ENCODE measurements around the gene SRPK3. TPM values are rescaled to one million over a fixed set of nuclear protein-coding genes. Genes with fewer than 3 reads are reported as not detected.

SRPK3 gene
- total and polyA plus RNA-seq, 5 donors from 2014 or later: not detected

- Mint-ChIP-seq H3K9me3 (peaks cover 0 to 2% (median 0%) of the 10 kb centered on the region in 7 donors), H3K27ac (no peak overlapping the region)
Measured at GRCh38 chrX:153797415-153798015, 16.7 kb downstream of the SRPK3 start.

GRCh38 chrX:153799326-153799725 lies 18.5 kb downstream of the SRPK3 start:
- no peaks in the 10 kb centered on the region for H3K27me3 Mint-ChIP-seq
- peaks cover 0 to 22% (median 3%) of the 10 kb centered on the region in 4 donors for H3K4me1 Mint-ChIP-seq
- no peak overlapping the region for H3K4me3 Mint-ChIP-seq
- Histone ChIP-seq H3K9me3 (ENCODE audit: control insufficient read depth in 2 of 2, low read length in 2 of 2) (no peaks in the 10 kb centered on the region), H3K4me3 (ENCODE audit: low read depth, low read length) (no peak overlapping the region), H3K27me3 (ENCODE audit: control insufficient read depth, insufficient read depth, low read length) (no peaks in the 10 kb centered on the region), H3K36me3 (ENCODE audit: control insufficient read depth, insufficient read depth, low read length) (peaks cover 12% of the 10 kb centered on the region), H3K4me1 (ENCODE audit: control insufficient read depth, insufficient read depth, low read length, poor library complexity, severe bottlenecking) (peaks cover 15% of the 10 kb centered on the region), H3K27ac (ENCODE audit: insufficient read depth, low read length, poor library complexity, severe bottlenecking) (no peak overlapping the region)
- H3K9me3 Mint-ChIP-seq: peaks cover 0 to 2% (median 0%) of the 10 kb centered on the region in 7 donors
- no peak overlapping the region for H3K27ac Mint-ChIP-seq
- DNase-seq (no peak), ATAC-seq (ENCODE audit: low read depth in 2 of 2) (no peak)
- no peaks in the 10 kb centered on the region for H3K36me3 Mint-ChIP-seq

More at GRCh38 chrX:153797415-153798015, 16.7 kb downstream of the SRPK3 start:
- no peak for ATAC-seq (ENCODE audit: low read depth in 2 of 2)
- Histone ChIP-seq H3K4me1 (ENCODE audit: control insufficient read depth, insufficient read depth, low read length, poor library complexity, severe bottlenecking) (peaks cover 27% of the 10 kb centered on the region), H3K36me3 (ENCODE audit: control insufficient read depth, insufficient read depth, low read length) (peaks cover 12% of the 10 kb centered on the region), H3K9me3 (ENCODE audit: control insufficient read depth in 2 of 2, low read length in 2 of 2) (no peaks in the 10 kb centered on the region), H3K27me3 (ENCODE audit: control insufficient read depth, insufficient read depth, low read length) (no peaks in the 10 kb centered on the region), H3K4me3 (ENCODE audit: low read depth, low read length) (no peak overlapping the region), H3K27ac (ENCODE audit: insufficient read depth, low read length, poor library complexity, severe bottlenecking) (no peak overlapping the region)
- H3K4me1 Mint-ChIP-seq: peaks cover 0 to 31% (median 6%) of the 10 kb centered on the region in 4 donors
- no peak overlapping the region for H3K4me3 Mint-ChIP-seq
- DNase-seq: no peak
- H3K36me3 Mint-ChIP-seq: peaks cover 3% of the 10 kb centered on the region
- no peaks in the 10 kb centered on the region for H3K27me3 Mint-ChIP-seq

DNA sequence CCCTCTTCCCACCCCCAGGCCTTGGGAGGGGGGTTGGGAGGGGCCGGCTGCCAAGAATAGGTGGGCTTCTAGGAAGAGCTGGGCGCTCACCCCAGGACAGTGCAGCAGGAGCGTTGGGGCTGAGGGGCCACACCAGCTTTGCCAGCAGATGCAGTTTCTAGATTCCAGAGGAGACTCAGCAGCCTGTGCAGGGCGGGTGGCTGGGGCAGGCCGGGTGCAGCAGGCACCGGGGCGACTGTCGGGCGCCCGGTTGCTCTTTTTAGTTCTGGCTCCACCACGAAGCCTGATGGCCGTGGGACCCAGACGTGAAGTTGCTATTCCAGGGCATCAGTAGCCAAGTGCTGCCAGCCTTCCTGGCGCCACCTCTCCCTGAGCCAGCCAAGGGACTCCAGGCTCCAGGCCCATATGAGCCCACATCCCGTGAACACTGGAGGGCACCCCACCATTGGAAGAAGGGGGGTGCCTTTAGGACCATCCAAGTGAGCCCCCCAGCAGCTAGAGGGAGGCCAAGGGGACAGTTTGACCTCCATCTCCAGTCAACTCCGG lies 19.4 kb downstream of the SRPK3 start:
- H3K27ac Mint-ChIP-seq: no peak overlapping the region
- H3K9me3 ChIP-seq (ENCODE audit: control insufficient read depth in 2 of 2, low read length in 2 of 2): no peaks in the 10 kb centered on the region
- H3K9me3 Mint-ChIP-seq: peaks cover 0 to 2% (median 0%) of the 10 kb centered on the region in 7 donors
- ATAC-seq (ENCODE audit: low read depth in 2 of 2) (no peak), DNase-seq (no peak)
- no peak overlapping the region for H3K4me3 Mint-ChIP-seq
- no peaks in the 10 kb centered on the region for H3K27me3 ChIP-seq (ENCODE audit: control insufficient read depth, insufficient read depth, low read length)
- H3K36me3 Mint-ChIP-seq: no peaks in the 10 kb centered on the region
- peaks cover 0 to 17% (median 3%) of the 10 kb centered on the region in 4 donors for H3K4me1 Mint-ChIP-seq
- no peaks in the 10 kb centered on the region for H3K27me3 Mint-ChIP-seq
- no peak overlapping the region for H3K27ac ChIP-seq (ENCODE audit: insufficient read depth, low read length, poor library complexity, severe bottlenecking)
- peaks cover 12% of the 10 kb centered on the region for H3K36me3 ChIP-seq (ENCODE audit: control insufficient read depth, insufficient read depth, low read length)
- H3K4me1 ChIP-seq (ENCODE audit: control insufficient read depth, insufficient read depth, low read length, poor library complexity, severe bottlenecking): peaks cover 12% of the 10 kb centered on the region
- no peak overlapping the region for H3K4me3 ChIP-seq (ENCODE audit: low read depth, low read length)

- DNase-seq (no peak), ATAC-seq (ENCODE audit: low read depth in 2 of 2) (no peak)
- Mint-ChIP-seq H3K9me3 (peaks cover 0 to 2% (median 0%) of the 10 kb centered on the region in 7 donors), H3K36me3 (no peaks in the 10 kb centered on the region), H3K27ac (no peak overlapping the region), H3K4me3 (no peak overlapping the region), H3K4me1 (peaks cover 0 to 12% (median 3%) of the 10 kb centered on the region in 4 donors), H3K27me3 (no peaks in the 10 kb centered on the region)
- Histone ChIP-seq H3K9me3 (ENCODE audit: control insufficient read depth in 2 of 2, low read length in 2 of 2) (no peaks in the 10 kb centered on the region), H3K4me1 (ENCODE audit: control insufficient read depth, insufficient read depth, low read length, poor library complexity, severe bottlenecking) (peaks cover 7% of the 10 kb centered on the region), H3K36me3 (ENCODE audit: control insufficient read depth, insufficient read depth, low read length) (peaks cover 12% of the 10 kb centered on the region), H3K27ac (ENCODE audit: insufficient read depth, low read length, poor library complexity, severe bottlenecking) (no peak overlapping the region), H3K4me3 (ENCODE audit: low read depth, low read length) (no peak overlapping the region), H3K27me3 (ENCODE audit: control insufficient read depth, insufficient read depth, low read length) (no peaks in the 10 kb centered on the region)
Measured at GRCh38 chrX:153800746-153801145, 19.9 kb downstream of the SRPK3 start.

DNA sequence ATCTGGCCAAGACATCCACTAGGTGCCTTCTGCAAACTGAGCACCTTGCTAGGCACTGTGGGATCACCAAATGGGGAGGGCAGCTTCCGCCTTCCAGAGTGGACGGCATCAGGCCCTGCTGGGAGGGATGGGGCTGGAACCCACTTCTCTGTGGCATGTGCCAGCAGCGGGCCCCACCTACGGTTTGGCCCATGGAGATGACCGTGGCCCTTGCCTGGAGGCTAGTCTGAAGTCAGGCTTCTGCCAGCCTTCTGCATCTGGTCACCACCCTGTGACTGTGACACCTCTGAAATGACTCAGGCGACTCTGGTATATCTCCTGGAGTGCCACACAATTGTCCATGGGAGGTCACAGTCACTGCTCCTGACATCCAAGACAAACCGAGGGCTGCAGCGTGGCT lies 20.8 kb downstream of the SRPK3 start:
- peaks cover 0 to 2% (median 0%) of the 10 kb centered on the region in 7 donors for H3K9me3 Mint-ChIP-seq
- no peak overlapping the region for H3K4me3 Mint-ChIP-seq
- H3K27ac ChIP-seq (ENCODE audit: insufficient read depth, low read length, poor library complexity, severe bottlenecking): no peak overlapping the region
- H3K36me3 ChIP-seq (ENCODE audit: control insufficient read depth, insufficient read depth, low read length): peaks cover 12% of the 10 kb centered on the region
- H3K36me3 Mint-ChIP-seq: no peaks in the 10 kb centered on the region
- H3K4me3 ChIP-seq (ENCODE audit: low read depth, low read length): no peak overlapping the region
- no peaks in the 10 kb centered on the region for H3K27me3 ChIP-seq (ENCODE audit: control insufficient read depth, insufficient read depth, low read length)
- peaks cover 2% of the 10 kb centered on the region for H3K4me1 ChIP-seq (ENCODE audit: control insufficient read depth, insufficient read depth, low read length, poor library complexity, severe bottlenecking)
- H3K4me1 Mint-ChIP-seq: peaks cover 0 to 4% (median 0%) of the 10 kb centered on the region in 4 donors
- DNase-seq (no peak), ATAC-seq (ENCODE audit: low read depth in 2 of 2) (no peak)
- no peaks in the 10 kb centered on the region for H3K9me3 ChIP-seq (ENCODE audit: control insufficient read depth in 2 of 2, low read length in 2 of 2)
- no peak overlapping the region for H3K27ac Mint-ChIP-seq
- H3K27me3 Mint-ChIP-seq: no peaks in the 10 kb centered on the region

DNA sequence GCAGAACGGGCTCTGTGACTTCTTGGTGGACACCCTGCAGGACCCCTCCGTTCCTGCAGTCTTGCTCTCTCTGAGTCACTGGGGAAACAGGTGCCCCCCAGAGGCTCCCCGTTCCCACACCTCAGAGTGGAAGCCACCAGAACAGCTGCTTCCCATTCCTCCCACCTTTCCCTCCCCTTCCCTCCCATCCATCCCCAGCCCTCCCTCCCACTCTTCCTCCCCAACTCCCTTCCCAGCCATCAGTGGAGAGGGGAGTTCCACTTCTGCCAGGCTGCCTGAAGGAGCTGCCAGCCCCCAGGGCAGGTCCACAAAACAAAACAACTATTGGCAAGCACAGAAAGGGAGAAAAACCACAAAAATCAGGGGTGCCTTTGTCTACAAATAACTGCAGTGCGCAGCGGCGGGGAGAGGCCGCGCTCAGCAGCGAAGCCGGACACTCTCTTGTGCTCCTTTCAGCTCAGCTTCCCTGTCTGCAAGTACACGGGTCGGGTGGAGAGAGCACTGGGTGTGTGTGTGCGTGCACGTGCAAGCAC lies 21.7 kb downstream of the SRPK3 start:
- Histone ChIP-seq H3K36me3 (ENCODE audit: control insufficient read depth, insufficient read depth, low read length) (peaks cover 11% of the 10 kb centered on the region), H3K9me3 (ENCODE audit: control insufficient read depth in 2 of 2, low read length in 2 of 2) (no peaks in the 10 kb centered on the region), H3K27ac (ENCODE audit: insufficient read depth, low read length, poor library complexity, severe bottlenecking) (no peak overlapping the region), H3K27me3 (ENCODE audit: control insufficient read depth, insufficient read depth, low read length) (no peaks in the 10 kb centered on the region), H3K4me3 (ENCODE audit: low read depth, low read length) (no peak overlapping the region), H3K4me1 (ENCODE audit: control insufficient read depth, insufficient read depth, low read length, poor library complexity, severe bottlenecking) (no peaks in the 10 kb centered on the region)
- no peaks in the 10 kb centered on the region for H3K36me3 Mint-ChIP-seq
- peaks cover 0 to 4% (median 0%) of the 10 kb centered on the region in 4 donors for H3K4me1 Mint-ChIP-seq
- DNase-seq (no peak), ATAC-seq (ENCODE audit: low read depth in 2 of 2) (no peak)
- no peak overlapping the region for H3K27ac Mint-ChIP-seq
- H3K27me3 Mint-ChIP-seq: no peaks in the 10 kb centered on the region
- H3K9me3 Mint-ChIP-seq: peaks cover 0 to 2% (median 0%) of the 10 kb centered on the region in 7 donors
- no peak overlapping the region for H3K4me3 Mint-ChIP-seq

- Histone ChIP-seq H3K4me1 (ENCODE audit: control insufficient read depth, insufficient read depth, low read length, poor library complexity, severe bottlenecking) (no peaks in the 10 kb centered on the region), H3K27me3 (ENCODE audit: control insufficient read depth, insufficient read depth, low read length) (no peaks in the 10 kb centered on the region), H3K9me3 (ENCODE audit: control insufficient read depth in 2 of 2, low read length in 2 of 2) (no peaks in the 10 kb centered on the region), H3K27ac (ENCODE audit: insufficient read depth, low read length, poor library complexity, severe bottlenecking) (no peak overlapping the region), H3K36me3 (ENCODE audit: control insufficient read depth, insufficient read depth, low read length) (peaks cover 6% of the 10 kb centered on the region), H3K4me3 (ENCODE audit: low read depth, low read length) (no peak overlapping the region)
- Mint-ChIP-seq H3K27me3 (no peaks in the 10 kb centered on the region), H3K27ac (no peak overlapping the region), H3K9me3 (peaks cover 0 to 2% (median 0%) of the 10 kb centered on the region in 7 donors), H3K4me1 (no peaks in the 10 kb centered on the region), H3K36me3 (no peaks in the 10 kb centered on the region), H3K4me3 (no peak overlapping the region)
- ATAC-seq (ENCODE audit: low read depth in 2 of 2) (no peak), DNase-seq (no peak)
Measured at GRCh38 chrX:153803211-153804099, 22.6 kb downstream of the SRPK3 start.
